HUDEP-2 (cell line): Measurements from ENCODE around the gene MMP1.

Experiments used
- DNase-seq, 76 experiments: peaks; one replicate each; lab custom pipeline; 2025; ENCODE audit not compliant: unreplicated experiment in 76 of 76; lab: John Stamatoyannopoulos, UW

Gene MMP1

DNA sequence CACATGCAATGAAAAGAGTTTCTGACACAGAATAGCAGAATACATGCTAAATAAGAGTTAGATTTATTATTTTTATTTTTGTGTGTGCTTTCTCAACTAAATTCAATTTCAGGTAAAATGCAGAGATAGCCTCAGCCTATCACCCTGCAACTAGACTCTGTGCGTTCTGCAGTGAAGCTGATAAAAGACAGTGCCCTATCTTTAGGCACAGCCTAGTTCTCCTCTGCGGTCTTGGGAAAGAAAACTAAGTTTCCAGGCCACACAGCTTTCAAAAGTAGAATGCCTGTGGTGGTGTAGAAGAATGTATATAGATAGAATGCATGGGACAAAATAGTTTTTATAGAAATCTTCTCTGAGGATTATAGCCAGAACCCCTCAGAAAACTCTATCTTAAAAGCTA, 12.0 kb upstream of the MMP1 start:
- peak in 5 of 76 experiments; percentile 3 to 32 (median 16) for DNase-seq

DNA sequence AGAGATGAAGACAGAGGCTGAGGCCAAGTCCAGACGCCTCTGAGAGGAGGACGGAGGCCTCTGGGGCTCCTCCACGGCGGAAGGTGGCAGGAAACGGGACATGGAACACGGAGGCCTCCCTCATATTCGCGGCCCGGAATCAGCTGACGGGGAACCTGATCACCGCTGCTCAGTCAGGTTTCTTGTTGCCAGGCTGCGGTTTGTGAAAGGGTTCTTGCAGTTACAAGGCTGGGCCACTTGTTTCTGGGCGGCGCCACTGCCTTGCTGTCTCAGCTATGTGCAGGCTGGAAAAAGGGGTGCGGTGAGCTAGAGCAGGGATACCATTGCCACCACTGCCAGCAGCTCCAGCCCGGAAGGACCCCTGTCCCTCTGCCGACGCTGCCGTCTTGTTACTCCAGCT, 10.0 kb upstream of the MMP1 start:
- peak in 5 of 76 experiments; percentile 2 to 14 (median 6) for DNase-seq

DNA sequence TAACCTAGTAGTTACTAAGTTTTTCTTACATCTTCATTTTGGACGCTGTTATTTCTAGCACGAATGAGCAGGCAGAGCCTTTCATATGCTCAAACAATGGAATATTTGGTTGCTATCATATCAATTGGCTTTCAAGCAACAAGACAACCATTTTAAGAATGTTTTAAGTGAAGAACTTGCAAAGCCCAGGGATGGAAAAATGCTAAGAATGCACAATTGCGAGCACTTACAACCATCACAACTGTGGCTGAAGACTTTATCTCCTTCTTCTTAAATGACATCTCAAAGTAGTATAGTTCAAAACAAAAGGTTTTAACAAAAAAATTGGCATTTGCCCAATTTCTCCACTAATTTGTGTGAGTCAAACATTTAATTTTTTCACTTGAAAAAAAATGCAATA, 8.3 kb upstream of the MMP1 start:
- no peak for DNase-seq

DNA sequence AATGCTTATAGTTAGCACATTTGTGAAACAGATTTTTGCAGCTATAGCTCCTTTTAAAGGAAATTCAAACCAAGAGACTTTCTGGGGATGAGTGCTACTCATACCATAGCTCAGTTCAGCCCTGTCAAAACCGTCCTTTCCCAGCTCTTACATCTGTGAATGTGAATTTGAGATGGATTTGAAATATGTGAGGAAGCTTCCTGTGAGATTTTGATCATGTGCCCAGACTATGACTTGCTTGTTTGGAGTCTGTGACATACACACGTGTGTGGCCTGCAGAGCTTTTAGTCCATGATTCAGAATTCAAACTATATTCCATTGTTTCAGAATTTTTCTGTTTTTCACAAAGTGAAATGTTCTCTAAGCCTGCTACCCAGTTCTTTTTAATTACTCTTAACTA, 4.4 kb upstream of the MMP1 start:
- no peak for DNase-seq

DNA sequence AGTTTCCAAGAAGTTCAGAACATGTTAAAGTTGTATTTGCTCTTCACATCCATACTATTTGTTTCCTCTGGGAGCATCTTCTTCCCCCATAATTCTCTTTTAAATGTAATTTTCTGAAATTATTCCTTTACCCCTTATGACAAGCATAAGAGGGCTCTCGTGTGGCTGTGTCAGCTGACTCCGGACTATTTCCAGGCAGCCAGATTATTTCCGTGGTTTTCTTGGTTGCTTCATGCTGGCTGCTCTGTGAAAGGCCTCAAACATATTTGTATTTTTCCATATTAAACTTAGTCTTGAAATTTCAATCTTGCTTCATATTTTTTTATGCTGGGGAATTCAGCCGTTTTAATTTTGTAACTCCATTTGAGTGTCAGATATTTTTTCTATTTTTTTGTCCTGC, 2.8 kb upstream of the MMP1 start:
- DNase-seq = no peak

DNA sequence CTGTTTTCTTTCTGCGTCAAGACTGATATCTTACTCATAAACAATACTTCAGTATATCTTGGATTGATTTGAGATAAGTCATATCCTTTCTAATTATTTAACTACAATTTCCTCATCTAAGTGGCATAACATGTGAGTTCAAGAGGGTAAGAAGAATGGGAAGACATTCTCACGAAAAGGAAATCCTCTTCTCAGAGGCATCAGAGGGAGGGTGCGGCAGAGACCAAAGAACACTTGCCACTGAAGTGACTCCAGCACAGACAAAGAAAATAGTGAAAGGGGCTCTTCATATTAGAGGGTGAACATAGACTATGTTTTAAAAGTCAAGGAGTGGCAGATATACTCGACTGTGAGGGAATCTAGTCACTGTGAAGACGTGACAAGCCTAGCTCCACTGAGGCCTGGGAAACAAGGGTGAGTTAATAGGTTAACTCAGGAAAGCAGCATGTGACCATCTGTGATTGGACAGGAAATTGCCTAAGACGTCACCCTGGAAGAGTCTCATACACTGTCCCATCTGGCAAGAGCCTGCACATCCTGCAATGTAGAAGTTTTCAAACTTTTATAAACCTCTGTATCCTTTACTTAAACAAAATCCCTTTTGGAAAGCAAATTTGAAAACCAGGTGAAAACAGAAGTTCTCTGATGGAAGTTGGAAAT, 1.9 kb upstream of the MMP1 start:
- DNase-seq = no peak

DNA sequence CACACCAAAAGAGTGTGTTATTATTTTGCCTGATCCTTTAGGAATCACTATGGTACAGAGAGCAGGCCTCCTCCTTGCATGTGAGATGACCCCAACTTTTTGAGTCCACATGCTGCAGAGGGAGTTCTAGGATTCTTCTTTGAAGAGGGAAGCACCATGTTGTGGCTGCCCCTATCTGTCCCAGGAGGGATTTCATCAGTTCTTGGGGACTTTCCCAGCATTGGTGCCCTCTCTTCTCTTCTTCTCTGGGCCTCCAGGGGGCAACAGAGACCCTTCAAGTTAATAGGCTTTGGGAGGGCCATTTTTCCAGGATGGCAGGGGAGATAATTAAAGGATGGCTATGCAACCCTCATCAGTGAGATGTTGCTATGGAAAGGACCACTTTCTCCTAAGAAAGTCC, 3.6 kb downstream of the MMP1 start:
- DNase-seq = peak in 12 of 76 experiments; percentile 1 to 29 (median 8)

DNA sequence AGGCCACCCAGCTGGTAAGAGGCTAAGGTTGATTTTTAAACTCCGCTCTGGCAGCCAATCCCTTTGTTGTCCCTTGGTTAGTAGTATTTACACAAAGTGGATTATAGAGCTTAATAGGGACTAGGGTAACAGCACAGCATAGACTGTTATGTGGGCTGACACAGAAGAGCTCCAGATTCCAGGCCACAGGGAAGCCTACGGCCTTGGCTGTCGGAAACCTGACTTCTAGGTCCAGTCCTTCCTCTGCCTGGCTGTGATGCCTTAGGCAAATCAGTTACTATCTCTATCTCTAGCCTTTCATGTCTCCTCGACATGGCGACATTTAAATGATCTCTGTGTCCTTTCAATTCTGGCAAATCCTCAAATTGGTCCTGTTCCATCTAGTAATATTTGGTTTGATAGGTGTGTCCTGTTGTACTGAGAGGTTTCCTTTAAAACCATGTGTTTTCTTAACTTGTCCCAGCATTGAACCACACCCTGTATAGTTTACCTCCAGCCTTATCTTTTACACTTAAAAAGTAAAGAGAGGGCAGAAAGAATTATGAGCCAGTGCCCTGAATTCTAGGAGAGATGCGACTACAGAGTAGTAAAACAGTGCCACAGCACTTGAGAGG, 4.2 kb downstream of the MMP1 start:
- DNase-seq = no peak

DNA sequence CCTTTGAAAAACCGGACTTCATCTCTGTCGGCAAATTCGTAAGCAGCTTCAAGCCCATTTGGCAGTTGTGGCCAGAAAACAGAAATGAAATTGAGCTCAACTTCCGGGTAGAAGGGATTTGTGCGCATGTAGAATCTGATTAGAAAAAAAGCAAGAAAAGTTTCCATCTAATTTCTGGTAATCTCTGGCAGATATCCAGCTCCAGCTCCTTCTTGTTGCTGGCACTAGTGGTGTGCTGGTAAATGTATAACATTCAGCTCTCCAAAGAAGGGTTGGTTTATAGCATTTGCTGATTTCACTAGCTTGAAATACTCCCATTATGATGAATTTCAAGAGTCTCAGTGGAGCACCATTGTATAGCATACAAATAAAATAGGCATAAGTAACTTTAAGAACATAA, 5.4 kb downstream of the MMP1 start:
- no peak for DNase-seq

DNA sequence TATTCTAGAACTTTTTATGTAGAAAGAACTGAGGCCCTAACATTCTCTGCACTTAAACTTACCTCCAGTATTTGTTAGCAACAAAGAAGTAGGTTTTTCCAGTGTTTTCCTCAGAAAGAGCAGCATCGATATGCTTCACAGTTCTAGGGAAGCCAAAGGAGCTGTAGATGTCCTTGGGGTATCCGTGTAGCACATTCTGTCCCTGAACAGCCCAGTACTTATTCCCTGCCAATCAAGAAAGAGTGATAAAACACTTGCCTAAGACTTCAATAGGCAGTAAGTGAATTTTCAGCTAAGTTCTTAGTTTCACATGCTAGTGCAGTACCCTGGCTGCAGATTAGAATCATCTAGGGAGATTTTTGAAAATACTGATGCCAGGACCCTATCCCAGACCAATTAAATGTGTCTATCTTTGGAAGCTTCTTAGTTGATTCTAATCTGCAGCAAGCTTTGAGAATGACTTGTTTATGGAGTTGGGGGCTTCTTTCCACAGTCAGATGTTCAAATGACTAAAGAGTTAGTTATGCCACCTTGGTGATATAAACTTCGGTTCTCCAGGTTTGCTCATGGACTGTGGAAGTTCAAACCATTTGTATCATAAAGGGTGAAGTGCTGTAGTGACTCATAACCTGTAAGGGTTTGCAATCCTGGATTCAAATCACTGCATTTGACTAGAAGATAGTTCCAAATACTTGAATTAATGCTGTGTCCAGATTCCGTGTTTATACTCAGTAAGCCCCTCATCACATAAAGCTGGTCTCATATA, 6.5 kb downstream of the MMP1 start:
- DNase-seq = no peak

DNA sequence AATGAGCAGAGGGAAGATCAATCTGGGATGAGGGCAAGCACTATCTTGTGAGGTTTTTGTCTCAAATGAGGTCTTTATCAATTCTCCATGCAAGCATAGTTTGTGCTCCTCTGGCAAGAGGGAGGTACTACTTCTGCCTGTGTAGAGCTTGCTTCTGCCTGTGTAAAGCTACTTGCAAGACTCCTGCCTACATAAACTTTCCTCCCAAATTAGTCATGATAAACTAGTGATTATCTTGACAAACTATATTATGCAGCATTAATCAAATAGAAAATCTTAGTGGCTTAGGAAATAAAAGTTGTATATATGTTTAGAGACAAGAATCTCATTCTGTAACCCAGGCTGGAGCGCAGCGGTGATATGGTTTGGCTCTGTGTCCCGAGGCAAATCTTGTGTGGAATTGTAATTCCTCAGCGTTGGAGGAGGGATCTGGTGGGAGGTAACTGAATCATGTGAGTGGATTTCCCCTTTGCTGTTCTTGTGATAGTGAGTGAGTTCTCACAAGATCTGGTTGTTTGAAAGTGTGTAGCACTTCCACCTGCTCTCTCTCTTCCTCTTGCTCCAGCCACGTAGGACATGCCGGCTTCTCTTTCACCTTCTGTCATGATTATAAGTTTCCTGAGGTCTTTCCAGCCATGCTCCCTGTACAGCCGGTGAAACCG, 9.5 kb downstream of the MMP1 start:
- no peak for DNase-seq

DNA sequence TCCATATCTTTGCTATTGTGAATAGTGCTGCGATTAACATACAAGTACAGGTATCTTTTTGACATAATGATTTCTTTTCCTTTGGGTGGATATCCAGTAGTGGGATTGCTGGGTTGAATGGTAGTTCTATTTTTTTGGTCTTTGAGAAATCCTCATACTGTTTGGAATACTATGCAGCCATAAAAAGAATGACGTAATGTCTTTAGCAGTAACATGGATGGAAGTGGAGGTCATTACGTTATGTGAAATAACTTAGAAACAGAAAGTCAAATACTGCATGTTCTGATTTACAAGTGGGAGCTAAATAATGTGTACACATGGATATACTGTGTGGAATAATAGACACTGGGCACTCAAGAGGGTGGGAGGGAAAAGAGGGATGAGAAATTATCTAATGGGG, 13.6 kb downstream of the MMP1 start:
- DNase-seq = no peak

DNA sequence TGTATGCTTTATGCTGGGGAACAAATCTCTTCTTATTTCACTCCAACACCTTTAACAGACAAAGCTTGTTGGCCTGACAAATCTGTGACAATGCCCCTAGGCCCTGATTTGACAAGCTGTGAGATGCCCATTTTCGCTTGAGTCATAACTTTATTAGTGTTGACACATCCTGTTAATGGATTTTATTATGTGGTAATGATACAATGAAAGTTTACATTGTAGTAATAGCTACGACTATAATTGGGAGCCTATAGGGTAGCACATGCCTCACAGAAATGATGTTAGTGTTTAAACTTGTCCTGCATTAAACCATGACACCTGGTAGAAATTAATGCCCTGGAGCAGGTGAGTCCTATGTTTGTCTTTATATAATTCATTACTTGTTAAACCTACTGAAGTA, 14.2 kb downstream of the MMP1 start:
- DNase-seq = no peak

DNA sequence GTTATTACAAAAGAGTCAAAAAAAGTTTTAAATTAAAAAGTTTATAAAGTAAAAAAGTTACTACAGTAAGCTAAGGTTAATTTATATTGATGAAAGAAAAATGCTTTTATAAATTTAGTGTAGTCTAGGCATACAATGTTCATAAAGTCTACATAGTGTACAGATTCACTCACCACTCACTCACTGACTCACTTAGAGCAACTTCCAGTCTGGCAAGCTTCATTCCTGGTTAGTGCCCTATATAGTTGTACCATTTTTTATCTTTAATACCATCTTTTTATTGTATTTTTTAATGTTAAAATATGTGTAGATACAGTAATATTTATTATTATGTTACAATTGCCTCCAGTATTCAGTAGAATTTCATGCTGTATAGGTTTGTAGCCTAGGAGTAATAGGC, 14.9 kb downstream of the MMP1 start:
- no peak for DNase-seq

DNA sequence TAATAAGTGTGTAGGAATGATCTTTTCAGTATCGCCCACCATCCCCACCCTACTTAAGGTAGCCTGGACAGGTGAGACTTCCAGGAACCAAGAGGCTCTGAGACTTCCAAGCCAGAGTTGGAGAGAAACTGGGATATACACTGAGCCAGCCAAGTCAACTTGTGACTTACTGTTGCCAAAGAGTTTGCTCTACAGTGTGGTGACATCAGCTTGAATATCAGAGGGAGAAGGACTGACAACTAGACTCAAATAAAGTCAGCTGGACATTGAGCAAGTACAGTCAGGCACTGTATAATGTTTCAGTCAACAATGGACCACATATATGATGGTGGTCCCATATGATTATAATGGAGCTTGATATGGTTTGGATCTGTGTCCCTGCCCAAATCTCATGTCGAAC, 16.3 kb downstream of the MMP1 start:
- DNase-seq = no peak

DNA sequence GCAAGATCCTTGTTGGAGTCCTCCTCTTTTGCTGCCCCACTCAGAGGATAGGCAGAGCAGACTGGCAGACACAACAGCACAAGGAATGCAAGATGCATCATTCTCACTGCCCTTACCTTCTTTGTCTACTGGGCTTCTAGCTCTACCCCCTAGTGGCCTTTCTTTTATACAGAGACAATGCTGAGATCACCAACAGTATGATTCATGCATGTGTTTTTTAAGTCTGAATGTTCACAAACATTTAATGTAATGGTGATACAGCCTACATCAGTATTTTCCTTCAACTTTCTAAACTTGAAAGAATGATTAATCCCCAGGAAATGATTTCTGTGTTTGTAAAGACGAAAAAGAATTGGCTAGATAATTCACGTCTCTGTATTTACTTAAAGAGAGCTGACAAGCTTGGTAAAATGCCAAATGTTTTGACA, 17.5 kb downstream of the MMP1 start, which contains the start of gene MMP10:
Gene MMP10, minus strand, starts transcription at position 138 of the 428 bp plus-strand sequence. Its CDS starts 37 bp downstream, at position 101.
- peak in 3 of 76 experiments; percentile 0 to 9 (median 1) for DNase-seq

DNA sequence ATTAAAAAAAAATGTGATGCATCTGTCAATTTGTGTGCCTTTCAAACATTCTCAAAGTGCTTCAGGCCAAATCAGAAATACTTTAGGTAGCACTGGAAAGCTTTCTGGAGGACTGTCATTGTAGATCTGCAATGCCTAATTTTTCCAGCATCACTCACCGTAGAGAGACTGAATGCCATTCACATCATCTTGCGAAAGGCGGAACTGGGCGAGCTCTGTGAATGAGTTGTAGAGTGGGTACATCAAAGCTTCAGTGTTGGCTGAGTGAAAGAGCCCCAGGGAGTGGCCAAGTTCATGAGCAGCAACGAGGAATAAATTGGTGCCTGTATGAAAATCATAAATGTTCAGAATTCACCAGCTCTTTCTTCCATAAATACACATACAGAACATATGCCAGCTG, 21.5 kb downstream of the MMP1 start:
- no peak for DNase-seq

DNA sequence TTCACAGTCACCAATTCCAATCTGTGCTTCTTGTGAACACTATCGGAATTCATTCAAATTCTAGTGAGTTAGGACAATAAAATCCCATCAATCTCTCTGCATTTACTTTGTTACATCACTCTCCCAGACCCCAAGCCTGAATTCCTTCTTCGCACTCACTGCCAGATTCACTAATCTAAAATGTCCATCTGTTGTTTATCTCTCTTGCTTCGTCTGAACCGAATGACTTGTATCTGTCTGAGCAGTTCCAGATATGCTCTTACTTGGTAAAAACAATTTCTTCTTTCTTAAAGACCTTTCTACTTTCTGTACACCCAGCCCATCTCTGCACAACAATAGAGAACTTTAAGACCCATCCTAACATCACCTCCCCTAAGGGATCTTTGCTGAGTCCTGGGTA, 24.6 kb downstream of the MMP1 start:
- no peak for DNase-seq

DNA sequence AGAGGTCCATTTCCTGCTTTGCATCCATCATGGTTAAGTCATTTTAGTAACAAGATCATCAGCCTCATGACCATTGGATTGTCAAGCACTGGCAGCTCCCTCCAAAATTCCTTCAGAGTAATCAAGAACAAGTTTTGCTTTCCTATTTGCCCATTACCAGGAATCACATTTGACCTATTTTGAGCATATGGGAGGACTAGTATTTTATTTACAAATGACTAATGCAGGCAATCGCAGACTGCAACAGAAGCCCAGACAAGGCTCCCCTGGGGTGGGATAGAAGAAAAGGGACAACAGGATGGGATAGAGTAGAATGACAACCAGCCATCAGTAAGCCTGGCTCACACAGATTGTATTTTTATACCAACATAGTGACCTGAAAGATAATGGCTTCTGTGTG, 26.6 kb downstream of the MMP1 start:
- no peak for DNase-seq

DNA sequence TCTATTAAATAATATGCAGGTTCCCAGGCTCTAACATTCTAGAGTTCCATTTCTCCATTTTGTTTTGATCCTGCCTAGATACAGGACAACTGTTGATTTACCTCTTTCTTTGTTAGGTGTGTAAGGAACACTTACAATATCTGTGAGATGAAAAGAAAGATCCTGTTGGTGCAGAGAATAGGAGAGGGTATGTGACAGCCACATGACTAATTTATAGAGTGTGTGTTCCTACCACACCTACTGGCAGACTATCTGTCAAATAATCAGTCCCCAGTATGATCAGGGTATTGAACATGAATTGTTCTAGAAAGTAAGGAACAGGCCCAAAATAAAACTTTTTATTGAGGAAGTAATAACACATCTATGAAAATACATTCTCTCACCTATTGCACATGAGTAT, 27.8 kb downstream of the MMP1 start:
- DNase-seq = no peak

DNA sequence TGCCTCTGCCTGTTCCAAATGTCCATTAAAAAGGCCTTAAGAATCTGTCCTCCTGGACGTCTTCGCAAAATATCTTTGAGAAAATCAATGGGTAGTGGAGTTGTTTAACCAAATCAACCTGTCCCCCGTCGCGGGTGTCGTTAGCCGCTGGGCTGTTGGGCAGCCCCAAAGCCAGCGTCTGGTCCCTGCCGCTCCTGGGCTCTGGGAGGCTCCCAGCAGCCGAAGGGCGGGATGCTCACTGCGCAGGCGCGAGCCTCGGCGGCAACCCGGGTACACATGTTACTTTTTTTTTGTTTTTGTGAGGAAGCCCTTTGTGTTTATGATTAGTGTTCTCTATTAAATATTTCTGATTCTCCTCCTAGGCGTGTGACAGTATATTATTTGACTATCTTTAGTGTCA, 30.2 kb downstream of the MMP1 start:
- no peak for DNase-seq
